Loucy (cell line): Measurements from ENCODE around the gene IL1A.
A peak's percentile ranks its signal among the peaks of the same experiment; 100 is the strongest.

ENCODE experiments used
- H2AFZ ChIP-seq: fragments of 200-600 bp; sonication (generic); 2 replicates; pipeline ENCODE4 v1.6.0; 2016; ENCODE audit warnings: antibody characterized with exemption, mild to moderate bottlenecking, low read length, moderate library complexity
- H3F3A ChIP-seq: fragments of 200-600 bp; 2 replicates; pipeline ENCODE4 v1.6.0; 2016; ENCODE audit warnings: antibody characterized with exemption, low read depth, mild to moderate bottlenecking
- H3K27me3 ChIP-seq: fragments of 200-600 bp; sonication (generic); 2 replicates; pipeline ENCODE4 v1.6.1; 2014; ENCODE audit warnings: low read length, mild to moderate bottlenecking; ENCODE audit not compliant: insufficient read depth, poor library complexity, severe bottlenecking
- H3K36me3 ChIP-seq: fragments of 200-600 bp; sonication (generic); 2 replicates; pipeline ENCODE4 v1.6.1; 2016; ENCODE audit warnings: low read length; ENCODE audit not compliant: insufficient read depth
- H3K4me1 ChIP-seq: fragments of 200-600 bp; sonication (generic); 2 replicates; pipeline ENCODE4 v1.5.1; 2014; ENCODE audit warnings: low read length, mild to moderate bottlenecking; ENCODE audit not compliant: insufficient read depth, poor library complexity, severe bottlenecking
- H3K4me2 ChIP-seq: fragments of 200-600 bp; sonication (generic); 2 replicates; pipeline ENCODE4 v1.6.0; 2014; ENCODE audit warnings: antibody characterized with exemption, low read length, low read depth, mild to moderate bottlenecking; ENCODE audit not compliant: poor library complexity, severe bottlenecking
- H3K4me3 ChIP-seq: fragments of 200-600 bp; sonication (generic); 2 replicates; pipeline ENCODE4 v1.5.1; 2014; ENCODE audit warnings: low read length, mild to moderate bottlenecking, mixed read lengths; ENCODE audit not compliant: poor library complexity, severe bottlenecking
- H3K79me2 ChIP-seq: fragments of 200-600 bp; sonication (generic); 2 replicates; pipeline ENCODE4 v1.6.1; 2014; ENCODE audit warnings: low read length; ENCODE audit not compliant: insufficient read depth
- H3K9ac ChIP-seq: fragments of 200-600 bp; sonication (generic); 2 replicates; pipeline ENCODE4 v1.6.0; 2014; ENCODE audit warnings: mild to moderate bottlenecking, low read depth, low read length, moderate library complexity; ENCODE audit not compliant: poor library complexity, severe bottlenecking
- H3K9me2 ChIP-seq: fragments of 200-600 bp; sonication (generic); replicated peaks from 2 replicates; pipeline ENCODE4 v1.6.1; 2016; ENCODE audit warnings: low read depth, low read length, mixed read lengths
- H3K9me3 ChIP-seq: fragments of 200-600 bp; sonication (generic); 2 replicates; pipeline ENCODE4 v1.6.1; 2014; ENCODE audit warnings: mild to moderate bottlenecking, antibody characterized with exemption, low read length, low read depth; ENCODE audit not compliant: insufficient read depth
- H4K20me1 ChIP-seq: fragments of 200-600 bp; sonication (generic); 2 replicates; pipeline ENCODE4 v1.6.0; 2014; ENCODE audit warnings: antibody characterized with exemption, low read length, mild to moderate bottlenecking; ENCODE audit not compliant: insufficient read depth, poor library complexity, severe bottlenecking
- CTCF ChIP-seq: fragments of 200-600 bp; sonication (generic); conservative IDR thresholded peaks from 2 replicates; pipeline ENCODE4 v1.5.1; 2014; ENCODE audit warnings: mild to moderate bottlenecking, antibody characterized with exemption, low read length
- EZH2phosphoT487 ChIP-seq: fragments of 200-600 bp; IDR thresholded peaks from 2 replicates; pipeline ENCODE4 v1.6.1; 2018; ENCODE audit warnings: antibody characterized with exemption, mild to moderate bottlenecking, moderate library complexity, borderline replicate concordance

Gene IL1A

GRCh38 chr2:112830682-112831512, 46.6 kb upstream of the IL1A start:
- peaks cover 15% of the 10 kb centered on the region for H3K4me1 ChIP-seq
- no peaks in the 10 kb centered on the region for H3K9me3 ChIP-seq

GRCh38 chr2:112829961-112830681, 45.8 kb upstream of the IL1A start:
- H3K27me3 ChIP-seq: no peaks in the 10 kb centered on the region
- H3K9me3 ChIP-seq: no peaks in the 10 kb centered on the region
- no peak overlapping the region for H3K4me2 ChIP-seq
- no peaks in the 10 kb centered on the region for H4K20me1 ChIP-seq
- H3K9ac ChIP-seq: no peak overlapping the region
- H3K9me2 ChIP-seq: no peaks in the 10 kb centered on the region
- TF ChIP-seq CTCF (no peak), EZH2phosphoT487 (no peak)
- no peaks in the 10 kb centered on the region for H3K36me3 ChIP-seq
- H3K79me2 ChIP-seq: no peaks in the 10 kb centered on the region
- H2AFZ ChIP-seq: no peak overlapping the region
- H3K4me3 ChIP-seq: no peak overlapping the region
- no peaks in the 10 kb centered on the region for H3F3A ChIP-seq
- peaks cover 15% of the 10 kb centered on the region for H3K4me1 ChIP-seq

More at GRCh38 chr2:112830682-112831512, 46.6 kb upstream of the IL1A start:
- no peaks in the 10 kb centered on the region for H3K9me2 ChIP-seq
- H3K27me3 ChIP-seq: no peaks in the 10 kb centered on the region
- H3F3A ChIP-seq: no peaks in the 10 kb centered on the region
- TF ChIP-seq CTCF (no peak), EZH2phosphoT487 (no peak)
- H3K4me3 ChIP-seq: no peak overlapping the region
- no peaks in the 10 kb centered on the region for H3K79me2 ChIP-seq
- H3K9ac ChIP-seq: no peak overlapping the region
- H3K36me3 ChIP-seq: no peaks in the 10 kb centered on the region
- H2AFZ ChIP-seq: no peak overlapping the region; the same call in 1 of the 2 replicates
- H4K20me1 ChIP-seq: no peaks in the 10 kb centered on the region
- peak overlapping the region; percentile 1 for H3K4me2 ChIP-seq

- no peaks in the 10 kb centered on the region for H3F3A ChIP-seq
- no peak overlapping the region for H3K4me2 ChIP-seq
- H3K9me2 ChIP-seq: no peaks in the 10 kb centered on the region
- no peaks in the 10 kb centered on the region for H3K27me3 ChIP-seq
- no peak overlapping the region for H3K4me3 ChIP-seq
- peaks cover 13% of the 10 kb centered on the region for H3K4me1 ChIP-seq
- no peak overlapping the region for H3K9ac ChIP-seq
- H4K20me1 ChIP-seq: no peaks in the 10 kb centered on the region
- TF ChIP-seq EZH2phosphoT487: no peak
- TF ChIP-seq CTCF: no peak
- H3K36me3 ChIP-seq: no peaks in the 10 kb centered on the region
- no peak overlapping the region for H2AFZ ChIP-seq
- no peaks in the 10 kb centered on the region for H3K79me2 ChIP-seq
- no peaks in the 10 kb centered on the region for H3K9me3 ChIP-seq
Observed at GRCh38 chr2:112829101-112829960, 45.0 kb upstream of the IL1A start.
